Calu3 (cell line): ENCODE results near the gene LRRC8A. TPM values are rescaled to one million over a fixed set of nuclear protein-coding genes. Genes with fewer than 3 reads are reported as not detected.

Experiments used
- BruUV-seq: library from RNA; stranded (reverse); fragments of 400-500 nt; replicated peaks from 2 replicates; lab custom pipeline; 2021; lab: Mats Ljungman, UMichigan
- CTCF ChIA-PET: fragments of 300-600 bp; sonication (Branson Sonifier 250); formaldehyde crosslinking; loops from one replicate; lab custom pipeline; 2022; ENCODE audit warnings: antibody characterized with exemption; lab: Charles Lee
- DNase-seq: peaks from one replicate; pipeline ENCODE4 v3.0.0; 2022
- H3K27ac Mint-ChIP-seq: one replicate; pipeline ENCODE4 v1.8.0; 2022; ENCODE audit warnings: mixed read lengths; ENCODE audit not compliant: unreplicated experiment
- H3K27me3 Mint-ChIP-seq: one replicate; pipeline ENCODE4 v1.8.0; 2022; ENCODE audit warnings: mixed read lengths; ENCODE audit not compliant: unreplicated experiment
- H3K36me3 Mint-ChIP-seq: one replicate; pipeline ENCODE4 v1.8.0; 2022; ENCODE audit warnings: mild to moderate bottlenecking, moderate library complexity, mixed read lengths; ENCODE audit not compliant: insufficient read depth, unreplicated experiment
- H3K4me1 Mint-ChIP-seq: one replicate; pipeline ENCODE4 v1.8.0; 2022; ENCODE audit warnings: mild to moderate bottlenecking, low read depth, mixed read lengths; ENCODE audit not compliant: unreplicated experiment
- H3K4me3 Mint-ChIP-seq: one replicate; pipeline ENCODE4 v1.8.0; 2022; ENCODE audit warnings: mild to moderate bottlenecking, low read depth, moderate library complexity, mixed read lengths; ENCODE audit not compliant: unreplicated experiment
- H3K9me3 Mint-ChIP-seq: one replicate; pipeline ENCODE4 v1.8.0; 2022; ENCODE audit warnings: low read depth, mixed read lengths; ENCODE audit not compliant: unreplicated experiment
- CTCF ChIP-seq: fragments of 200-600 bp; IDR thresholded peaks from one replicate; pipeline ENCODE4 v1.8.0; 2022; ENCODE audit warnings: antibody characterized with exemption; ENCODE audit not compliant: unreplicated experiment
- intact Hi-C: fragments of 100-400 bp; cut with micrococcal nuclease; formaldehyde crosslinking; loops from one replicate; pipeline ENCODE4 v1.10.0; 2022; ENCODE audit not compliant: unreplicated experiment
- total RNA-seq: library from RNA; stranded (reverse); gene quantifications from 2 replicates; pipeline ENCODE4 v1.2.3, GENCODE V29; 2022

The LRRC8A gene
- total RNA-seq, 1 experiment from 2014 or later, result 29.9 TPM

GRCh38 chr9:128885798-128886197, 3.9 kb downstream of the LRRC8A start:
- Mint-ChIP-seq H3K36me3 (peaks cover 32% of the 10 kb centered on the region), H3K27me3 (no peaks in the 10 kb centered on the region), H3K27ac (no peak overlapping the region), H3K9me3 (no peaks in the 10 kb centered on the region), H3K4me3 (no peak overlapping the region), H3K4me1 (no peaks in the 10 kb centered on the region)
- no TSS peak for BruUV-seq
- DNase-seq, result no peak
- intact Hi-C loops, result no loop called here
- no peak for TF ChIP-seq CTCF
- CTCF ChIA-PET, result no interaction called here

- intact Hi-C loops, result no loop called here
- no peaks in the 10 kb centered on the region for H3K4me1 Mint-ChIP-seq
- peaks cover 27% of the 10 kb centered on the region for H3K36me3 Mint-ChIP-seq
- TF ChIP-seq CTCF, result no peak
- H3K9me3 Mint-ChIP-seq, result no peaks in the 10 kb centered on the region
- no peaks in the 10 kb centered on the region for H3K27me3 Mint-ChIP-seq
- H3K4me3 Mint-ChIP-seq, result no peak overlapping the region
- no peak for DNase-seq
- CTCF ChIA-PET, result no interaction called here
- BruUV-seq, result no TSS peak
- H3K27ac Mint-ChIP-seq, result no peak overlapping the region
Measured at GRCh38 chr9:128886211-128886891, 4.4 kb downstream of the LRRC8A start.

- DNase-seq, result no peak
- Mint-ChIP-seq H3K9me3 (no peaks in the 10 kb centered on the region), H3K36me3 (peaks cover 20% of the 10 kb centered on the region), H3K4me1 (no peaks in the 10 kb centered on the region), H3K4me3 (no peak overlapping the region), H3K27me3 (no peaks in the 10 kb centered on the region), H3K27ac (no peak overlapping the region)
- CTCF ChIA-PET, result no interaction called here
- intact Hi-C loops, result no loop called here
- BruUV-seq, result no TSS peak
- no peak for TF ChIP-seq CTCF
Measured at GRCh38 chr9:128887049-128887448, 5.1 kb downstream of the LRRC8A start.

GRCh38 chr9:128887914-128888350, 6.0 kb downstream of the LRRC8A start:
- intact Hi-C loops, result no loop called here
- H3K4me1 Mint-ChIP-seq, result no peaks in the 10 kb centered on the region
- BruUV-seq, result no TSS peak
- TF ChIP-seq CTCF, result no peak
- peaks cover 11% of the 10 kb centered on the region for H3K36me3 Mint-ChIP-seq
- no peaks in the 10 kb centered on the region for H3K9me3 Mint-ChIP-seq
- no peak for DNase-seq
- H3K27me3 Mint-ChIP-seq, result no peaks in the 10 kb centered on the region
- no peak overlapping the region for H3K4me3 Mint-ChIP-seq
- CTCF ChIA-PET, result interaction anchor here (0.7 kb wide), 1 partner anchor 1908 kb away, joined by 3 read pairs; no protein-coding TSS in a partner anchor
- H3K27ac Mint-ChIP-seq, result no peak overlapping the region
